ENCODE data around the gene RTN4RL2. TPM values are rescaled to one million over a fixed set of nuclear protein-coding genes. Genes with fewer than 3 reads are reported as not detected.

Gene RTN4RL2
- total RNA-seq, 1 experiment from 2014 or later: 7.0 TPM

DNA sequence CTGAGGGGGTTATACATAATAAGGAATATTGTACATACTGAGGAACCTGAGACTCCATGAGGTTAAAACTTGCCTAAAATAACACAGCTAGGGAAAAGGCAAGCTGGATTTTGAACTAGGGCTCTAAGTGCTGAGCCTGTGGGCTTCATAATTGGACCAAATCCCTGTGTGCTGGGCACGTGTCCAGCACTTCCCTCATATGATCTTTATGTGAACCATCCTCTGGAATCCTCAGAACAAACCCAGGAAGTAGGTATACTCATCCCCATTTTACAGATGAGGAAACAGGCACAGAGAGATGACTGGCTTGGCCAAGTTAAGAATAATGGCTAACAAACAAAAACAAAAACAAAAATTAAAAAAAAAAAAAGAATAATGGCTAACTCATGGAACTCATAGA lies 14.9 kb downstream of the RTN4RL2 start:
- peaks cover 2% of the 10 kb centered on the region; the same call in 1 of the 2 replicates for H3K4me1 ChIP-seq (ENCODE audit: insufficient read depth, low read length)
- no peaks in the 10 kb centered on the region for H4K20me1 ChIP-seq (ENCODE audit: control insufficient read depth, insufficient read depth, insufficient read length)
- no peak overlapping the region for H4K8ac ChIP-seq (replicated peaks; ENCODE audit: insufficient read length, low read depth, low read length)
- no peak overlapping the region for H3K4ac ChIP-seq (ENCODE audit: low read depth, low read length)
- Mint-ChIP-seq H3K36me3 (ENCODE audit: insufficient read depth in 1 of 3, low read depth in 3 of 3) (peaks cover 7 to 9% (median 8%) of the 10 kb centered on the region in 3 experiments; a peak in 4 of 7 replicates), H3K4me3 (no peak overlapping the region), H3K27me3 (ENCODE audit: low read depth) (peaks cover 64% of the 10 kb centered on the region), H3K4me1 (peaks cover 27 to 51% of the 10 kb centered on the region in 2 experiments), H3K27ac (no peak overlapping the region), H3K9me3 (no peaks in the 10 kb centered on the region; a peak in 2 of 5 replicates)
- no peak overlapping the region for H3K56ac ChIP-seq (ENCODE audit: insufficient read length, low read depth, low read length)
- no peak overlapping the region for H3K9ac ChIP-seq (ENCODE audit: extremely low read depth, insufficient read length, low read length)
- no peak overlapping the region for H2AK5ac ChIP-seq (ENCODE audit: insufficient read length, low read length)
- no CpG with 5 or more reads among the region's 1 CpG for WGBS (ENCODE audit: extremely low coverage, insufficient read length, low lambda C conversion rate)
- no peak overlapping the region for H3K14ac ChIP-seq (ENCODE audit: insufficient read depth, low read length)
- H2BK15ac ChIP-seq (ENCODE audit: low read depth, low read length): no peak overlapping the region
- H3K18ac ChIP-seq (ENCODE audit: insufficient read length, low read depth, low read length): no peak overlapping the region
- no peak for DNase-seq
- H2AFZ ChIP-seq (ENCODE audit: low read length): no peak overlapping the region
- H3K9me3 ChIP-seq (ENCODE audit: control insufficient read depth, low read depth, low read length): no peaks in the 10 kb centered on the region
- H4K5ac ChIP-seq (ENCODE audit: insufficient read length, low read depth, low read length): no peak overlapping the region
- no peak overlapping the region for H2BK12ac ChIP-seq (ENCODE audit: insufficient read length, low read depth, low read length)
- H2BK20ac ChIP-seq (ENCODE audit: low read depth, low read length, poor library complexity, severe bottlenecking): no peak overlapping the region
- no peak overlapping the region for H3K27ac ChIP-seq (ENCODE audit: insufficient read length, low read depth, low read length)
- H3K79me1 ChIP-seq (ENCODE audit: insufficient read depth, low read depth, low read length, poor library complexity, severe bottlenecking): no peaks in the 10 kb centered on the region
- H3K23ac ChIP-seq (ENCODE audit: insufficient read length, low read depth, low read length): no peak overlapping the region
- no peak overlapping the region for H2BK5ac ChIP-seq (ENCODE audit: insufficient read length, low read length)
- no peak overlapping the region for H4K91ac ChIP-seq (ENCODE audit: insufficient read length, low read depth, low read length)
- H3T11ph ChIP-seq (ENCODE audit: low read length): no peak overlapping the region
- TF ChIP-seq, protein P1, sequence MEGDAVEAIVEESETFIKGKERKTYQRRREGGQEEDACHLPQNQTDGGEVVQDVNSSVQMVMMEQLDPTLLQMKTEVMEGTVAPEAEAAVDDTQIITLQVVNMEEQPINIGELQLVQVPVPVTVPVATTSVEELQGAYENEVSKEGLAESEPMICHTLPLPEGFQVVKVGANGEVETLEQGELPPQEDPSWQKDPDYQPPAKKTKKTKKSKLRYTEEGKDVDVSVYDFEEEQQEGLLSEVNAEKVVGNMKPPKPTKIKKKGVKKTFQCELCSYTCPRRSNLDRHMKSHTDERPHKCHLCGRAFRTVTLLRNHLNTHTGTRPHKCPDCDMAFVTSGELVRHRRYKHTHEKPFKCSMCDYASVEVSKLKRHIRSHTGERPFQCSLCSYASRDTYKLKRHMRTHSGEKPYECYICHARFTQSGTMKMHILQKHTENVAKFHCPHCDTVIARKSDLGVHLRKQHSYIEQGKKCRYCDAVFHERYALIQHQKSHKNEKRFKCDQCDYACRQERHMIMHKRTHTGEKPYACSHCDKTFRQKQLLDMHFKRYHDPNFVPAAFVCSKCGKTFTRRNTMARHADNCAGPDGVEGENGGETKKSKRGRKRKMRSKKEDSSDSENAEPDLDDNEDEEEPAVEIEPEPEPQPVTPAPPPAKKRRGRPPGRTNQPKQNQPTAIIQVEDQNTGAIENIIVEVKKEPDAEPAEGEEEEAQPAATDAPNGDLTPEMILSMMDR (conservative IDR thresholded peaks at IDR 0.05): no peak
- H3K4me2 ChIP-seq (ENCODE audit: insufficient read depth, insufficient read length, low read length): no peak overlapping the region
- no peaks in the 10 kb centered on the region for H3K79me2 ChIP-seq (ENCODE audit: insufficient read depth, low read length)
- no peak overlapping the region for H2BK120ac ChIP-seq (ENCODE audit: low read depth, low read length, poor library complexity, severe bottlenecking)
- peaks cover 6% of the 10 kb centered on the region for H3K23me2 ChIP-seq (ENCODE audit: insufficient read length, low read depth, low read length, poor library complexity, severe bottlenecking)
- peaks cover 6% of the 10 kb centered on the region; the same call in 1 of the 2 replicates for H3K27me3 ChIP-seq (ENCODE audit: insufficient read depth, low read length)
